Lung (tissue), 12 donors: ENCODE measurements around the gene L3MBTL2. TPM values are rescaled to one million over a fixed set of nuclear protein-coding genes. Genes with fewer than 3 reads are reported as not detected.

Experiments
- ATAC-seq: fragments of 200-7000 bp; cut with Tn5 transposase; one replicate; pipeline ENCODE4 v1.9.1; 2020; ENCODE audit warnings: moderate number of reproducible peaks; ENCODE audit not compliant: insufficient read depth, low FRiP score
- DNase-seq, 3 donors: peaks; one replicate each; pipeline ENCODE4 v3.0.0-alpha.2; 2013 to 2017
- H3K27ac ChIP-seq, 2 donors: one replicate each; pipeline ENCODE4 v1.5.1; 2013; ENCODE audit warnings: mild to moderate bottlenecking in 2 of 2, moderate library complexity in 2 of 2, control low read depth in 1 of 2, inconsistent platforms in 1 of 2, low read depth in 1 of 2, low read length in 1 of 2
- H3K27me3 ChIP-seq, 3 donors: one replicate each; pipeline ENCODE4 v1.5.1; 2013; ENCODE audit warnings: low read length in 2 of 3; ENCODE audit not compliant: control insufficient read depth in 3 of 3, insufficient read depth in 3 of 3
- H3K36me3 ChIP-seq, 4 donors: one replicate each; pipeline ENCODE4 v1.5.1; 2013; ENCODE audit warnings: low read length in 4 of 4, mild to moderate bottlenecking in 1 of 4, moderate library complexity in 1 of 4; ENCODE audit not compliant: control insufficient read depth in 4 of 4, insufficient read depth in 4 of 4
- H3K4me1 ChIP-seq, 5 donors: one replicate each; pipeline ENCODE4 v1.5.1; 2013; ENCODE audit warnings: low read length in 5 of 5, mild to moderate bottlenecking in 2 of 5, moderate library complexity in 1 of 5; ENCODE audit not compliant: control insufficient read depth in 5 of 5, insufficient read depth in 5 of 5
- H3K4me3 ChIP-seq: one replicate; pipeline ENCODE4 v1.5.1; 2013; ENCODE audit warnings: mild to moderate bottlenecking, control low read depth, moderate library complexity
- H3K9ac ChIP-seq, 2 donors: one replicate each; pipeline ENCODE4 v1.5.1; 2013; ENCODE audit warnings: low read length in 2 of 2, control low read depth in 1 of 2; ENCODE audit not compliant: insufficient read depth in 1 of 2
- H3K9me3 ChIP-seq, 4 donors: one replicate each; pipeline ENCODE4 v1.5.1; 2013; ENCODE audit warnings: low read length in 3 of 4, mild to moderate bottlenecking in 1 of 4, moderate library complexity in 1 of 4; ENCODE audit not compliant: control insufficient read depth in 4 of 4, insufficient read depth in 3 of 4
- WGBS, 2 donors: extraction: QIAGEN DNeasy Blood & Tissue Kit; methylation state at CpG; one replicate each; pipeline ENCODE4 v1.1.7; 2013; 5-methylcytosine and 5-hydroxymethylcytosine counted together
- polyA plus RNA-seq, 2 donors: library from polyadenylated mRNA; stranded (reverse); fragments of 200-250 nt; gene quantifications; one replicate each; pipeline ENCODE4 v1.2.1, GENCODE V29; 2013
- total RNA-seq, 2 donors: library from RNA; depleted of rRNA in 1 of 2; stranded (reverse); fragments of >200 nt in 1 of 2; gene quantifications; one replicate each; pipeline ENCODE4 v1.2.1, GENCODE V29; 2014 to 2021
- TF ChIP-seq, protein P1 (sequence below): IDR thresholded peaks from 2 replicates; pipeline ENCODE4 v1.5.1; 2012; ENCODE audit warnings: mild to moderate bottlenecking; ENCODE audit errors: control extremely low read depth, extremely low read depth
- donor health status: control.
- donor health status: control.
- donor health status: Bipolar disorder and iron deficiency.
- donor health status: healthy.
- donor health status: DM: yes; HTN: yes; CAD: no.

Gene L3MBTL2
- total and polyA plus RNA-seq, 4 donors = 11.2 to 28.6 (median 19.6) TPM

DNA sequence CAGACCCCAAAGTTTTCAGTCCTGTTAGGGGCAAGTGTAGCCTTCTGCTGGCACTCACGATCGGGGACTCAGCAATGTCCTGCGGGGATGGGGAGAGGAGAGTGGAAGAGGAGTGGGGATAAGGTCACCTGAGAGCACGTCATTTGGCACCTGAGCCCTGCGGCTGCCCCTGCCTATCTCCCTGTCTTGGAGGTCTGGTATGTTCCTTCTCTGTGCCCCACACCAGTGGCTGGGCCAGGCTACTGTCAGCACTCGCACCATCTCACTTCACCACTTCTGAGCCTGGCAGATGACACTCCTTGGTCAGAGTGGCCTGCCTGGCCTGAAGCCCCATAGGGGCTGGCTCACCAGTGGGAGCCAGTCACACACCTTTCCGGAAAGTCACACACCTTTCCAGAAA, 55.8 kb downstream of the L3MBTL2 start:
- H3K27me3 ChIP-seq = no peaks in the 10 kb centered on the region
- WGBS, 2 donors = 97 to 98% methylated on average over 7 of the region's 7 CpGs
- no peaks in the 10 kb centered on the region for H3K9me3 ChIP-seq
- TF ChIP-seq, protein P1, sequence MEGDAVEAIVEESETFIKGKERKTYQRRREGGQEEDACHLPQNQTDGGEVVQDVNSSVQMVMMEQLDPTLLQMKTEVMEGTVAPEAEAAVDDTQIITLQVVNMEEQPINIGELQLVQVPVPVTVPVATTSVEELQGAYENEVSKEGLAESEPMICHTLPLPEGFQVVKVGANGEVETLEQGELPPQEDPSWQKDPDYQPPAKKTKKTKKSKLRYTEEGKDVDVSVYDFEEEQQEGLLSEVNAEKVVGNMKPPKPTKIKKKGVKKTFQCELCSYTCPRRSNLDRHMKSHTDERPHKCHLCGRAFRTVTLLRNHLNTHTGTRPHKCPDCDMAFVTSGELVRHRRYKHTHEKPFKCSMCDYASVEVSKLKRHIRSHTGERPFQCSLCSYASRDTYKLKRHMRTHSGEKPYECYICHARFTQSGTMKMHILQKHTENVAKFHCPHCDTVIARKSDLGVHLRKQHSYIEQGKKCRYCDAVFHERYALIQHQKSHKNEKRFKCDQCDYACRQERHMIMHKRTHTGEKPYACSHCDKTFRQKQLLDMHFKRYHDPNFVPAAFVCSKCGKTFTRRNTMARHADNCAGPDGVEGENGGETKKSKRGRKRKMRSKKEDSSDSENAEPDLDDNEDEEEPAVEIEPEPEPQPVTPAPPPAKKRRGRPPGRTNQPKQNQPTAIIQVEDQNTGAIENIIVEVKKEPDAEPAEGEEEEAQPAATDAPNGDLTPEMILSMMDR = no peak
- no peak overlapping the region for H3K4me3 ChIP-seq
- no peaks in the 10 kb centered on the region for H3K4me1 ChIP-seq
- peak overlapping the region in 1 of 2 donors; percentile 82 for H3K27ac ChIP-seq
- H3K9ac ChIP-seq = no peak overlapping the region
- ATAC-seq (no peak), DNase-seq (no peak)
- peaks cover 10 to 80% (median 41%) of the 10 kb centered on the region in 4 donors for H3K36me3 ChIP-seq

GRCh38 chr22:41261541-41262249, 56.6 kb downstream of the L3MBTL2 start:
- Histone ChIP-seq H3K27ac (peak overlapping the region in 1 of 2 donors; percentile 82), H3K27me3 (no peaks in the 10 kb centered on the region), H3K4me3 (no peak overlapping the region), H3K36me3 (peaks cover 4 to 74% (median 38%) of the 10 kb centered on the region in 4 donors), H3K4me1 (no peaks in the 10 kb centered on the region), H3K9ac (no peak overlapping the region), H3K9me3 (no peaks in the 10 kb centered on the region)
- ATAC-seq (no peak), DNase-seq (no peak)
- 81 to 88% methylated on average over 12 of the region's 12 CpGs for WGBS, 2 donors
- TF ChIP-seq, protein P1 = no peak

- peaks cover 4 to 71% (median 37%) of the 10 kb centered on the region in 4 donors for H3K36me3 ChIP-seq
- WGBS, 2 donors = 94 to 95% methylated on average over 15 of the region's 15 CpGs
- DNase-seq (no peak), ATAC-seq (no peak)
- H3K9me3 ChIP-seq = no peaks in the 10 kb centered on the region
- no peaks in the 10 kb centered on the region for H3K4me1 ChIP-seq
- H3K27ac ChIP-seq = peak overlapping the region in 1 of 2 donors; percentile 82
- TF ChIP-seq, protein P1 = no peak
- H3K9ac ChIP-seq = no peak overlapping the region
- no peak overlapping the region for H3K4me3 ChIP-seq
- no peaks in the 10 kb centered on the region for H3K27me3 ChIP-seq
These were observed 57.2 kb downstream of the L3MBTL2 start for GRCh38 chr22:41262250-41262765.
